ENCODE data around the gene TRPM3.

The TRPM3 gene

DNA sequence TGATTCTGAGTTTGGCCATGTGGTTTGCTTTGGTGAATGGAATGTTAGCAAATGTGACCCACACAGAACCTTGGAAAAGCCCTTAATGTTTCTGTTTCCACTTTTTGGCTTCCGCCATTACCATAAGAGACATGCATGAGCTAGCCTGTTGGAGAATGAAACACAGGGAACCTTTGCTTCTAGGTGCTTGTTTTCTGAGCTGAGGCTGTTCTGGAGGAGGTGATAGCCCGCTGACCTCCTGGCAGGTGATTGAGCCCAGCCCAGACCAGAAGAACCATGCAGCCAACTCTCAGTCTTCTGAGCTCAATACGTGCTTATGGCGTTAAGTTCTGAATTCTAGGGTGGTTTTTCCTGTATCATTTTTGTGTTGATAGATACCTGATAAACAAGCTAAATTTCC is 558.4 kb downstream of the TRPM3 start:
- Histone ChIP-seq H3K4me1 (ENCODE audit: control insufficient read depth, insufficient read depth, low read length) (peaks cover 3% of the 10 kb centered on the region), H3K36me3 (ENCODE audit: control insufficient read depth in 2 of 2, insufficient read depth in 1 of 2, low read length in 2 of 2) (no peaks in the 10 kb centered on the region), H3K4me3 (ENCODE audit: low read depth, low read length) (no peak overlapping the region), H3K9me3 (ENCODE audit: control insufficient read depth, insufficient read depth, low read depth, low read length) (no peaks in the 10 kb centered on the region), H3K27ac (ENCODE audit: extremely low read depth, low read depth, low read length) (no peak overlapping the region)
- TF ChIP-seq OVOL3 (tag by site-specific recombination; IDR thresholded peaks at IDR 0.05) (no peak), ZNF157 (tag by site-specific recombination; IDR thresholded peaks at IDR 0.05) (no peak), ZNF610 (tag by site-specific recombination; IDR thresholded peaks at IDR 0.05; ENCODE audit: borderline replicate concordance) (no peak), SALL2 (tag by site-specific recombination; IDR thresholded peaks at IDR 0.05; ENCODE audit: borderline replicate concordance) (no peak), ZNF530 (tag by site-specific recombination; IDR thresholded peaks at IDR 0.05; ENCODE audit: low read depth) (no peak), ZNF280D (tag by site-specific recombination; IDR thresholded peaks at IDR 0.05) (no peak), ZNF521 (tag by site-specific recombination; IDR thresholded peaks at IDR 0.05) (no peak), ZNF248 (tag by site-specific recombination; IDR thresholded peaks at IDR 0.05) (no peak), ZEB2 (tag by site-specific recombination; IDR thresholded peaks at IDR 0.05) (no peak)
- TF ChIP-seq, protein P1, sequence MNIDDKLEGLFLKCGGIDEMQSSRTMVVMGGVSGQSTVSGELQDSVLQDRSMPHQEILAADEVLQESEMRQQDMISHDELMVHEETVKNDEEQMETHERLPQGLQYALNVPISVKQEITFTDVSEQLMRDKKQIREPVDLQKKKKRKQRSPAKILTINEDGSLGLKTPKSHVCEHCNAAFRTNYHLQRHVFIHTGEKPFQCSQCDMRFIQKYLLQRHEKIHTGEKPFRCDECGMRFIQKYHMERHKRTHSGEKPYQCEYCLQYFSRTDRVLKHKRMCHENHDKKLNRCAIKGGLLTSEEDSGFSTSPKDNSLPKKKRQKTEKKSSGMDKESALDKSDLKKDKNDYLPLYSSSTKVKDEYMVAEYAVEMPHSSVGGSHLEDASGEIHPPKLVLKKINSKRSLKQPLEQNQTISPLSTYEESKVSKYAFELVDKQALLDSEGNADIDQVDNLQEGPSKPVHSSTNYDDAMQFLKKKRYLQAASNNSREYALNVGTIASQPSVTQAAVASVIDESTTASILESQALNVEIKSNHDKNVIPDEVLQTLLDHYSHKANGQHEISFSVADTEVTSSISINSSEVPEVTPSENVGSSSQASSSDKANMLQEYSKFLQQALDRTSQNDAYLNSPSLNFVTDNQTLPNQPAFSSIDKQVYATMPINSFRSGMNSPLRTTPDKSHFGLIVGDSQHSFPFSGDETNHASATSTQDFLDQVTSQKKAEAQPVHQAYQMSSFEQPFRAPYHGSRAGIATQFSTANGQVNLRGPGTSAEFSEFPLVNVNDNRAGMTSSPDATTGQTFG (tag by site-specific recombination; IDR thresholded peaks at IDR 0.05; ENCODE audit: borderline replicate concordance): no peak
- TF ChIP-seq, protein P2, sequence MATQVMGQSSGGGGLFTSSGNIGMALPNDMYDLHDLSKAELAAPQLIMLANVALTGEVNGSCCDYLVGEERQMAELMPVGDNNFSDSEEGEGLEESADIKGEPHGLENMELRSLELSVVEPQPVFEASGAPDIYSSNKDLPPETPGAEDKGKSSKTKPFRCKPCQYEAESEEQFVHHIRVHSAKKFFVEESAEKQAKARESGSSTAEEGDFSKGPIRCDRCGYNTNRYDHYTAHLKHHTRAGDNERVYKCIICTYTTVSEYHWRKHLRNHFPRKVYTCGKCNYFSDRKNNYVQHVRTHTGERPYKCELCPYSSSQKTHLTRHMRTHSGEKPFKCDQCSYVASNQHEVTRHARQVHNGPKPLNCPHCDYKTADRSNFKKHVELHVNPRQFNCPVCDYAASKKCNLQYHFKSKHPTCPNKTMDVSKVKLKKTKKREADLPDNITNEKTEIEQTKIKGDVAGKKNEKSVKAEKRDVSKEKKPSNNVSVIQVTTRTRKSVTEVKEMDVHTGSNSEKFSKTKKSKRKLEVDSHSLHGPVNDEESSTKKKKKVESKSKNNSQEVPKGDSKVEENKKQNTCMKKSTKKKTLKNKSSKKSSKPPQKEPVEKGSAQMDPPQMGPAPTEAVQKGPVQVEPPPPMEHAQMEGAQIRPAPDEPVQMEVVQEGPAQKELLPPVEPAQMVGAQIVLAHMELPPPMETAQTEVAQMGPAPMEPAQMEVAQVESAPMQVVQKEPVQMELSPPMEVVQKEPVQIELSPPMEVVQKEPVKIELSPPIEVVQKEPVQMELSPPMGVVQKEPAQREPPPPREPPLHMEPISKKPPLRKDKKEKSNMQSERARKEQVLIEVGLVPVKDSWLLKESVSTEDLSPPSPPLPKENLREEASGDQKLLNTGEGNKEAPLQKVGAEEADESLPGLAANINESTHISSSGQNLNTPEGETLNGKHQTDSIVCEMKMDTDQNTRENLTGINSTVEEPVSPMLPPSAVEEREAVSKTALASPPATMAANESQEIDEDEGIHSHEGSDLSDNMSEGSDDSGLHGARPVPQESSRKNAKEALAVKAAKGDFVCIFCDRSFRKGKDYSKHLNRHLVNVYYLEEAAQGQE (tag by site-specific recombination; IDR thresholded peaks at IDR 0.05): no peak
- CTCF ChIA-PET: no interaction called here
- POLR2A ChIA-PET: no interaction called here

- CTCF ChIA-PET: interaction anchor here (0.6 to 1.0 kb wide), 2 partner anchors 9 to 1319 kb away, joined by 3 read pairs; no protein-coding TSS in a partner anchor
- Histone ChIP-seq H3K9me3 (ENCODE audit: control insufficient read depth, insufficient read depth, low read depth, low read length) (no peaks in the 10 kb centered on the region), H3K4me3 (ENCODE audit: low read depth, low read length) (no peak overlapping the region), H3K27ac (ENCODE audit: extremely low read depth, low read depth, low read length) (no peak overlapping the region), H3K4me1 (ENCODE audit: control insufficient read depth, insufficient read depth, low read length) (peaks cover 3% of the 10 kb centered on the region), H3K36me3 (ENCODE audit: control insufficient read depth in 2 of 2, insufficient read depth in 1 of 2, low read length in 2 of 2) (no peaks in the 10 kb centered on the region)
- TF ChIP-seq ZNF629 (tag by site-specific recombination; IDR thresholded peaks at IDR 0.05): no peak
- TF ChIP-seq, protein P3, sequence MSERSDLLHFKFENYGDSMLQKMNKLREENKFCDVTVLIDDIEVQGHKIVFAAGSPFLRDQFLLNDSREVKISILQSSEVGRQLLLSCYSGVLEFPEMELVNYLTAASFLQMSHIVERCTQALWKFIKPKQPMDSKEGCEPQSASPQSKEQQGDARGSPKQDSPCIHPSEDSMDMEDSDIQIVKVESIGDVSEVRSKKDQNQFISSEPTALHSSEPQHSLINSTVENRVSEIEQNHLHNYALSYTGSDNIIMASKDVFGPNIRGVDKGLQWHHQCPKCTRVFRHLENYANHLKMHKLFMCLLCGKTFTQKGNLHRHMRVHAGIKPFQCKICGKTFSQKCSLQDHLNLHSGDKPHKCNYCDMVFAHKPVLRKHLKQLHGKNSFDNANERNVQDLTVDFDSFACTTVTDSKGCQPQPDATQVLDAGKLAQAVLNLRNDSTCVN (tag by site-specific recombination; optimal IDR thresholded peaks at IDR 0.05): no peak
- TF ChIP-seq ZNF132 (tag by site-specific recombination; IDR thresholded peaks at IDR 0.05; ENCODE audit: borderline replicate concordance): no peak
- TF ChIP-seq ZNF398 (tag by site-specific recombination; IDR thresholded peaks at IDR 0.05): no peak
- TF ChIP-seq ZNF660 (tag by site-specific recombination; IDR thresholded peaks at IDR 0.05): no peak
- no peak for TF ChIP-seq ZNF707 (tag by site-specific recombination; IDR thresholded peaks at IDR 0.05)
- no peak for TF ChIP-seq SP7 (tag by site-specific recombination; IDR thresholded peaks at IDR 0.05)
- no peak for TF ChIP-seq WT1 (tag by site-specific recombination; IDR thresholded peaks at IDR 0.05)
- POLR2A ChIA-PET: no interaction called here
Observed at GRCh38 chr9:70561786-70562395, 559.5 kb downstream of the TRPM3 start.
